GM08714 (cell line): ENCODE measurements around the gene DHRS3.
A peak's percentile ranks its signal among the peaks of the same experiment; 100 is the strongest.
"Not testable (repeated sequence)": the region's sequence is repeated elsewhere in the genome, so short reads cannot be mapped to it uniquely, and the experiment has no call there.

Source experiments
- H3K4me3 ChIP-seq: fragments of 200-500 bp; sonication (Bioruptor generic); 2 replicates; pipeline ENCODE4 v1.5.1; 2014; ENCODE audit warnings: mild to moderate bottlenecking, low read length, inconsistent platforms
- ZNF274 ChIP-seq: IDR thresholded peaks from 2 replicates; pipeline ENCODE4 v1.6.1; 2012; ENCODE audit warnings: mild to moderate bottlenecking, low read depth, low read length

The DHRS3 gene

GRCh38 chr1:12617901-12618660 is at the start of gene DHRS3:
Gene DHRS3 (minus strand): TSS chr1:12618210. CDS start chr1:12617348, 862 bp downstream.
- H3K4me3 ChIP-seq, result peak within 1 kb of the TSS; percentile 39
- no peak for TF ChIP-seq ZNF274

- no peak overlapping the region for H3K4me3 ChIP-seq
- TF ChIP-seq ZNF274, result no peak
Observed at GRCh38 chr1:12666141-12666735, 48.2 kb upstream of the DHRS3 start.

GRCh38 chr1:12665511-12665910 is 47.5 kb upstream of the DHRS3 start:
- TF ChIP-seq ZNF274, result no peak
- H3K4me3 ChIP-seq, result no peak overlapping the region

- TF ChIP-seq ZNF274, result no peak
- H3K4me3 ChIP-seq, result no peak overlapping the region
Observed at GRCh38 chr1:12662556-12662955, 44.5 kb upstream of the DHRS3 start.

GRCh38 chr1:12661606-12662219 is 43.7 kb upstream of the DHRS3 start:
- TF ChIP-seq ZNF274, result no peak
- no peak overlapping the region for H3K4me3 ChIP-seq

GRCh38 chr1:12658531-12659453 is 40.8 kb upstream of the DHRS3 start:
- no peak for TF ChIP-seq ZNF274
- H3K4me3 ChIP-seq, result no peak overlapping the region

GRCh38 chr1:12657885-12658512 is 40.0 kb upstream of the DHRS3 start:
- H3K4me3 ChIP-seq, result not testable (repeated sequence)

- TF ChIP-seq ZNF274, result no peak
- no peak overlapping the region for H3K4me3 ChIP-seq
Observed at GRCh38 chr1:12657060-12657884, 39.3 kb upstream of the DHRS3 start.

- no peak overlapping the region for H3K4me3 ChIP-seq
- no peak for TF ChIP-seq ZNF274
Observed at GRCh38 chr1:12656575-12656974, 38.6 kb upstream of the DHRS3 start.

- no peak overlapping the region for H3K4me3 ChIP-seq
- TF ChIP-seq ZNF274, result no peak
Observed at GRCh38 chr1:12654657-12655056, 36.6 kb upstream of the DHRS3 start.

GRCh38 chr1:12654004-12654567 is 36.1 kb upstream of the DHRS3 start:
- no peak overlapping the region for H3K4me3 ChIP-seq
- no peak for TF ChIP-seq ZNF274

GRCh38 chr1:12649971-12650421 is 32.0 kb upstream of the DHRS3 start:
- no peak overlapping the region for H3K4me3 ChIP-seq
- TF ChIP-seq ZNF274, result no peak

- TF ChIP-seq ZNF274, result no peak
- no peak overlapping the region for H3K4me3 ChIP-seq
Observed at GRCh38 chr1:12648741-12649140, 30.7 kb upstream of the DHRS3 start.

- not testable (repeated sequence) for H3K4me3 ChIP-seq
Observed at GRCh38 chr1:12645401-12645800, 27.4 kb upstream of the DHRS3 start.
